HG03039 (cell line): ENCODE measurements around the gene C3orf20.
"Not testable (repeated sequence)": the region's sequence is repeated elsewhere in the genome, so short reads cannot be mapped to it uniquely, and the experiment has no call there.

Experiments
- ATAC-seq: cut with Tn5 transposase; IDR thresholded peaks from one replicate; pipeline ENCODE4 v1.9.1; 2021; ENCODE audit warnings: mild to moderate bottlenecking, moderate library complexity; ENCODE audit not compliant: unreplicated experiment

Gene C3orf20

GRCh38 chr3:14793858-14794234, 118.9 kb downstream of the C3orf20 start:
- ATAC-seq = no peak

DNA sequence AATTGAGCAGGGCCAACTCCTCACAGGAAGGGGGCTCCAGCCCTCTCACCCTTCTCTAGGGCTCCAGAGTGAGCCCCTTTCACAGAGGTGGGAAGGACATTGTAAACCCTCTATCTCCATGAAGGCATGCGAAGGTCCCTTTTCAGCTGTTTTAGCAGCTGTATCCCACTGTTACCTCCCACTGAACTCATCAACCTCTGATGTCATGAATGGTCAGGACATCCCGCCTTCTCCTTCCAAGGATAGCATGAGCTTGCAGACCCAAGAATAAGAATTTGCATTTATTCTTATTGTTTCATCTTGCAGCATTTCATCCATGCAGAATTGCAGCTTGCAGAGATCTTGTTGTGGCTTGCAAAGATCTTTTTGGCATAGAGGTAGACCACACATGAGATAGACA, 119.5 kb downstream of the C3orf20 start:
- no peak for ATAC-seq

DNA sequence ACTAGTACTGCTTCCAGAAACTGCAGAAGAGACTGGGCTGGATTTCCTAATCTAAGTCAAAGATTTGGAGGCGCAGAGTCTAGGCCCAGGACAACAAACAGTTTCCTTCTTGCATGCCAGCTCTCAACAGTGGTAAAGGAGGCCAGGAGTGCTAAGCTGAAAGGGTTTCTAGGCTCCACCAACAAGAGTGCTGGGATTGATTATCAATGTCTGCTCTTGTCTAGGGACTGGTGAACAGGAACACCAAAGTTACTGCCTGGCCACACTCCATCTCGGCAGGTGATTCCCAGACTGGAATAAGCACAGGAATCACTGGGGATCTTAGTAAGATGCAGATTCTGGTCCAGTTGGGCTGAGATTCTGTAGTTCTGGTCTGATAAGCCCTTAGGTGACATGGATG, 121.1 kb downstream of the C3orf20 start:
- ATAC-seq = no peak

DNA sequence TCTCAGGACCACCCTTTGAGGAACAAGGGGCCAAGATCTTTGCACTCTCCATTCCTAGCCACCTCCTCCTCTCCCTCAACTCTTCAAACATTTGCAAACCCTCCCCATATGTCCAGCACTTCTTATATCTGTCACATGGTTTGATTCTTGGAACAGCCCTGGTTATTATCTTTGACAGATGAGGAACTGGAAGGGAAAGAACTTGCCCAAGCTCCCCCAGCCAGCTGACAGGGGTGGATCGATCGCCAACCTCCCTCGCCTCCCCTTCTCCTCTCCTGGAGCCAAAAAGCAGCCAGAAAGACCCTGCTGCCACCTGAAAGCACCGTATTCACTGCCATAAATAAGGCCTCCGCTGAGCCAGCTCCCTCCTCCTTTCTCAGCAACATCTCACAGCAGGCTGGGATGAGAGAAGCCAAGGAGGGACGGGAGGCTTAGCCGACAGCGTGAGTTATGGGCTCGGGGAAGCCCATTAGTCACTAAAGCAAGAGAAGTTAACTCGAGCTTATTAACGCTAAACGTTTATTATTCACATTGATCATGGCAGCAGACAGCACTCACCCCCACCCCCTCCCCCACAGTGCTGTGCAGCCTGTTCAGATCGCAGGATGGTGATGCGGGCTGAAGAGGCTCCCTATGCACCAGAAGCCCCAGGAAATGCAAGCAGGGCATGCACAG, 121.6 kb downstream of the C3orf20 start:
- ATAC-seq = no peak

DNA sequence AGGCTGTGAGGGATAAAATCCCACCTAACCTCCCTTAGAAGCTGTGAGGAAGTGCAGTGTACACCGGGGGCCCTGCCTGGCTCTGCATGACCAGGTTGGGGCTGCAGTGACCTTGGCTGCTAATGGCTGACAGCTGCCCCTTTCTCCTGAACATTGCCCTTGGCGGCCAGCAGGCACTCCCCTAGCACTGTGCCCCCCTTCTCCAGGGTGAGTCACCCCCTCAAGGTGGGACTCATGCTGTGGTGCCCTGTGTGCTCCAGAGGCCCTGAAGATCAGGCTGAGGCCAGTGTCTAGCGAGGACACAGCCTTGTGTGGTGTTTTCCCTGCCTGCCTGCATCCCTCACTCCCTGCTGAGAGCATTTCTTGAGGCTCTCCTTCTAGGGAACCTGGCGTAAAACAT, 122.8 kb downstream of the C3orf20 start:
- ATAC-seq = no peak

- ATAC-seq = no peak
Observed at GRCh38 chr3:14798231-14798630, 123.3 kb downstream of the C3orf20 start.

DNA sequence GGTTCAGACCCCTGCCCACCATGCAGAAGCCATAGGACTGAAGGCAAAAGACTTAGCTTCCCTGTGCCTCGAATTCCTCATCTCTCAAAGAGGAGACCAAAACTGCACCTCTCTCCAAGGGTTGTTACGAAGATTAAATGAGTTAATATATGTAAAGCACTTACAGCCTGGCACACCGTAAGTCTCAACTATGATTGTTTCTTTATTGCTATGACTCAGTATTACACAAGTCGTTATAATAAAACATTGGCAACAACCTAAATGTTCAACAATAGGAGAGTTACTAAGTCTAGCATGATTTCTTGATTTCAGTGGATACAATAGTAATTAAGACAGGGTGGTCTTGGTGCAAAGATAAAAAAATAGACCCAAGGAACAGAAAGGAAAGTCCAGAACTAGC, 124.2 kb downstream of the C3orf20 start:
- no peak for ATAC-seq

GRCh38 chr3:14801031-14801430, 126.1 kb downstream of the C3orf20 start:
- ATAC-seq = no peak

GRCh38 chr3:14801668-14802380, 126.9 kb downstream of the C3orf20 start:
- no peak for ATAC-seq

DNA sequence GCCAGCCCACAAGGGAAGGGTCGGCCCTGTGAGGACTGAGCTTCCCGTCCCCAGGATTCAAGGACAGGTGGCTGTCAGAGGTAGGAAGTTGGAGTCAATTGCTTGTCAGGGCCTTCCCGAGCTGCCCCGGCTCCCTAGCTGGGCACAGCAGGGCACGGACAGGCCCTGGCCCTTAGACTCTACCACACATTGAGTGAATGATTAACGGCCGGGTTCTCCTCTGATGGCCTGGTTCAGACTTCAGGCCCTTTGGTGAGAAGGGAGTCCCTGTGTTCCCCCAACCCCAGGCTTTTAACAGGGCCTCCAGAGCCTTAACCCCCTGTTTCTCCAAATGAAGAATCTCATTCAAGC, 127.4 kb downstream of the C3orf20 start:
- no peak for ATAC-seq

DNA sequence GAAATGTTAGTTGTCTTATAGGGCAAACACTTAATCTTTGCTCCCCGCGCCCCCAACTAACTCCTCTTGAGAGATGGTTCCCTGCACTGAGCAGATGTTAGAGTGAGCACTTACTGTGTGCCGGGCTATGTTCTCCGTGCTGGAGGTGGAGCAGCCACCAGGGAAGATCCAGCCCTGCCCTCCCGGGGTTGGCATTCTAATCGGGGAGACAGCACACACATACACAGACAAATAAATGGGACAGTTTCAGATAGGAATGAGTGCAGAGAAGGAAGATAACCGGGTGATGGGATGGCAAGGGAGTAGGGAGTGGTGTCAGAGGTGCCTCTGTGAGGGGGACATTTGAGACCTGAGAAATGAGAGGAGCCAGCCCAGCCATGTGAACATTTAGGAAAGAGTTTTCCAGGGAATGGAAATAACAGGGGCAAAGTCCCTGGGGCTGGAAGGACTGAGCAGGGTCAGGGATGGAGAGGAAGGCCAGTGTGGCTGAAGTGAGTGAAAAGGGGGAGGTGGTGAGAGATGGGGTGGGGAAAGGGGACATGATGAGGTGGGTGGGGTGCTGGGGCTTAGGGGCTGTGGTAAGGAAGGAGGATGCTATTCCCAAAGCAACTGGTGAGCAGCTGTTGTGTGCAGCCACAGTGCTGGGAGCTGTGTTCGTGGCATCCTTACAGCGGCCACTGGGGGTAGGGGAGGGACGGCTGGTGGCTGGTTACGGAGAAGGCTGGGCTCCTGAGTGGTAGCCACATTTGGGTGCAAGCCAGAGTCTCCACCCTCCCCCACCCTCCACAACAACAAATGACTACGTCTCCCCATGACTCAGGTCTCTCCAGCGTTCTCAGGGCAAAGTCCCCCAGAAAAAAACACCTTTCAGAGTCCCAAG, 128.4 kb downstream of the C3orf20 start:
- ATAC-seq = no peak

DNA sequence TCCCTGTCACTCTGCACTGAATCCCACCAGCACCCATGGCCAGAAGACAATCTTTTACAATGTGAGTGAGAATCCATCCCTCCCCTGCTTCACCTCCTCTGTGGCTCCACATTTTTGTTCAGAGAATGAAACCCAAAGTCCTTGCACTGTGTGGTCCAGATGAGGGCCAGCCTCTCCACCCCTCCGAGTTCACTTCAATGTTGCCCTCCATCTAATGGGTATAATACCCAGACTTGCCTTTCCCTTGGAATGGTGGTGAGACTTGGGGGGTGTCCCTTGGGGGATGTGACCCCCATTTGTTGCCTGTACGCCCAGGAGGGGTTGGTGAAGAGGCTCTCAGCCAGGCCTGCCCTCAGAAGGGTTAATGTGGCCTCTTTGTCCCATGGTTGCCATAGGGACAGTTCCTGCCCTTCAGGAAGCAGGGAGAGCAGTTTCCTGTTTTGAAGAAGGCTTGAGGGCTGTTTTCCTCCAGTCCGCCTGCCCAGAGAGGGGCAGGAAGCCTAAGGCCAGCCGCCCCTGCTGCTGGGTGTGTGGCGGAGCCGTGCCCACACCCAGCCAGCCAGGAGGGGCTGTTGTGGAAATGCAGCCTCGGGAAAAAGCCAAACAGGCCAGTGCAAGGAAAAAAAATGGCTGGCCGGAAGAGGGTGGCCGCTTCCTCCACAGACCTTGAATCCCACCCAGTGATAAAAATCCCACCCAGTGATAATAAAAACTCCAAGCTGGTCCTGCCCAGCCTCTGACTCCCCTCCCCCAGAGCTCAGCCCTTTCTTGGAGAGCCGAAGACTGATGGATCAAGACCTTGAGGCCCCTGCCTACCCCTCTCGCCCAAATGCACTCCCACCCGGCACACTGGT, 129.3 kb downstream of the C3orf20 start:
- ATAC-seq = no peak

DNA sequence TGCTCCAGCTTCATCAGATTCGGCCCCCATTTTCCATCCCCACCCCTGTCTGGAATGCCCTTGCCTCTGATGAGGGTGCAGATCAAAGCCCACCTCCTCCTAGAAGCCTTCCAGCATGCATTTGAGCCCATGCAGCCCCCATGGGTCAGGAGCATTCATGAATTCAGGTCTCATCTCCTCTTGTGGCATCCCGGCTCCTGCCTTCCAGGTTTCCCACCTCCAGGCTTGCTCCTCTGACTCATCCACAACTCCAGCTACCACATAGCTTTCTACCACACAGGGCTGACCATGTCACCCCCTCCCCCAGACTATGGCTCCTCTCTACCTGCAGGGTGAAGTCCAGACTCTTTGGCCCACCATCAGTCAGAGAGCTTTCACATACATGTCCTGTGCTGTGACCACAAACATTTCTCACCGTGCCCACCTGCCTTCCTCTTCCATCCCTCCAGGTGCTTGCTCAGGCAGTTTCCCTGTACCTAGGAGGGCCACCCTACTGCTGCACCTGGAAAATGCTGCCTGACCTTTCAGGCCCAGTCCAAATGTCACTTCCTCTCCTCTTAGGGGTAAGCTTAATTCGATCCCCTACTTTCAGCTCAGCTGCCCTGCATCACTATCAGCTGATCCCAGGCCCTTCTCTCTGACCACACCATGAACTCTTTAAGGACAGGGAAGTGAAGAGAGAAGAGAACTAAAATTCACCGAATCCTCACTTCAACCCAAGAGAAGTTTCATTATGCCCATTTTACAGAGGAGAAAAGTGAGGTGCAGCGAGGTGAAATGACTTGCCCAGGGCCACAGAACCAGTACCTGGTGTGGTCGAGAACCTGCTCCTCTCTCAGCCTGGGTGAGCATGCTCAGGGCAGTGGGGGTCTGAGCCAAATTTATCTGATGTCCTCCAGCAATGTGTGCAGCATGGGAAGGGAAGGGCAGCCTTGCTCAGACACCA, 130.2 kb downstream of the C3orf20 start:
- ATAC-seq = no peak

GRCh38 chr3:14805961-14806537, 131.1 kb downstream of the C3orf20 start:
- ATAC-seq = no peak

- no peak for ATAC-seq
Observed at GRCh38 chr3:14806641-14807263, 131.8 kb downstream of the C3orf20 start.

DNA sequence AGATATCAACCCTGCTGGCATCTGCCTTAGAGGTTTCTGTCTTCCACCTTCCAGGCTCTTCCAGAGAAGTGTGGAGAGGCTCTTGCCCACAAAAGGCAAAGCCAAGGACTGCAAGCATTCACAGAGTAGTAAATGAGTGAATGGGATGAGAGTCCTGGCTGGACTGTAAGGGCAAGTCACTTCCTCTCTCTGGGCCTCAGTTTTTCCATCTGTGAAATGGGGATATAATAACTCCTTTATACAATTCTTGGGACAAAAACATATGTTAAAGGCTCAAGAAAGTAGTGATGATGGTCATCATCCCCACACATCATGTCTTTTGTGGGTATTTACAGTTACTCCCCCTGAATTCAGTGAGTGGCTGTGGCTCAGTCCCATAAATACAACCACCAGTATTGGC, 133.1 kb downstream of the C3orf20 start:
- no peak for ATAC-seq

DNA sequence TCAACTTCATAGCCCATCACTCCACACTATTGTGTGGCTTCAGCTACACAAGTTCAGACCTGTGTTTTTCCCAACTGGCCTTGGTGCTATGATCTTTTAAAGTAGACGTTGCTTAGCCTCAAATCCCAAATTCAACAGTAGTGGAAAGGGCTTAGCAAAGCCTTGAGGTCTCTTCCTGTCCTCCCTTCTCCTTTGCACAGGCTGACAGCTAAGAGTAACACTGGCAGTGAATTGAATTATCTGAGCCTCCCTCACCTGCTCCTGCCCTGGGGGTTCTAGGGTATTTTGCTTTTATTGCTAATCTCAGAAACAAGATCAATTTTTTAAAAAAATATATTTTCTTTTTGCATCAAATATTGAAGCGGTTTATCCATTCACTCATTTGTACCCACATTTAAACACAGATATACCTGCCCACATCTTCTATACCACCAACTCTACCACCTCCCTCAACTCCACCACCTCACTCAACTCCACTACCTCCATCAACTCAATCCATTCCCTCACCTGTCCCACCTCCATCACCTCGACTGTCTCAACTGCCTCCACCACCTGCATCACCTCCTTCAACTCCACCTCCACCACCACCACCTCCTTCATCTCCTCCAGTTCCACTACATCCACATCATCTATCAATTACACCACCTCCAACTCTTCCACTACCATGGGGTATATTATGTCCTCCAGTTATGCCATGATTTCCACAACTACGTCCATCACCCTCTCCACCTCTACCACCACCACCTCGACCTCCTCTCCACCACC, 133.7 kb downstream of the C3orf20 start:
- ATAC-seq = no peak

DNA sequence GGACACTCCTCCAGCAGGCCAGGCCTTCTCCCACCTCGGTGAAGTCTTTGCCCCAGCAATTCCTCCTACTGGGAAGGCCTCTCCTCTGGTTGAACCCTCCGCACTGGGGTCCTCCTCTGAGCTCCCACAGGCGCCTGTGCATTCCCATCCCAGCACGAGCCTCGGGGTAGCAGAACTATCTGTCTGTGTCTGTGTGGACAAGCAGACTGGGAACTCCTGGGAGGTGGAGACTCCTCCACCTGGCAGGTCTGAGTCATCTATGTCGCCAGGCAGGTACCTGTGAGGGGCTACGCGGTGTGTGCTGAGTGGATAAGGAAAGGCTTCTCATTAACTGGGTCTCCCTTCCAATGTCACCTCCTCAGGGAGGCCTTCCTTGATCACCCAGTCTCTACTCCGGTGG, 134.7 kb downstream of the C3orf20 start:
- not testable (repeated sequence) for ATAC-seq
